Stomach (tissue), 4 donors: Measurements from ENCODE around the gene CAV1.

Experiments
- EP300 ChIP-seq: sonication (generic); formaldehyde crosslinking; IDR thresholded peaks from one replicate; pipeline ENCODE4 v1.6.1; 2017; ENCODE audit warnings: antibody characterized with exemption
- TF ChIP-seq, protein P1 (sequence below), 7 experiments: fragments of 450-650 bp in 4 of 7; fragments of 200-600 bp in 3 of 7; sonication (generic) in 3 of 7; IDR thresholded peaks; one replicate each; pipeline ENCODE4 v1.5.1; 2016 to 2019; ENCODE audit warnings: antibody characterized with exemption in 7 of 7, control low read depth in 2 of 7, mild to moderate bottlenecking in 1 of 7

DNA sequence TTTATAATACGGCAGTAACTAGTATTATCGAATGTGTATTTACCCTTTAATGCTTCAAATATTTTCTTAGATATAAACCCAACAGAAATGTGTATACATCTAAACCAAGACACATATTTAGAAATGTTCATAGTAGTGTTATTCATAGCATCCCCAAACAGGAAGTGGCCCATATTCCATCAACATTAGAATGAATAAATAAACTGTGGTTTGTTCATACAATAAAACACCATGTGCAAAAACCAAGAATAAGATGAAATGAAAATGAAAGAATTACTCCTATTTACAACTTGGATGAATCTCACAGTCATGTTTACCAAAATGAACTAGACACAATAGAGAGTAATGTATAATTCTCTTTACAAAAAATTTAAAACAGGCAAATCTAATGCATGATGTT, 34.5 kb upstream of the CAV1 start:
- no peak for TF ChIP-seq EP300
- TF ChIP-seq, protein P1, sequence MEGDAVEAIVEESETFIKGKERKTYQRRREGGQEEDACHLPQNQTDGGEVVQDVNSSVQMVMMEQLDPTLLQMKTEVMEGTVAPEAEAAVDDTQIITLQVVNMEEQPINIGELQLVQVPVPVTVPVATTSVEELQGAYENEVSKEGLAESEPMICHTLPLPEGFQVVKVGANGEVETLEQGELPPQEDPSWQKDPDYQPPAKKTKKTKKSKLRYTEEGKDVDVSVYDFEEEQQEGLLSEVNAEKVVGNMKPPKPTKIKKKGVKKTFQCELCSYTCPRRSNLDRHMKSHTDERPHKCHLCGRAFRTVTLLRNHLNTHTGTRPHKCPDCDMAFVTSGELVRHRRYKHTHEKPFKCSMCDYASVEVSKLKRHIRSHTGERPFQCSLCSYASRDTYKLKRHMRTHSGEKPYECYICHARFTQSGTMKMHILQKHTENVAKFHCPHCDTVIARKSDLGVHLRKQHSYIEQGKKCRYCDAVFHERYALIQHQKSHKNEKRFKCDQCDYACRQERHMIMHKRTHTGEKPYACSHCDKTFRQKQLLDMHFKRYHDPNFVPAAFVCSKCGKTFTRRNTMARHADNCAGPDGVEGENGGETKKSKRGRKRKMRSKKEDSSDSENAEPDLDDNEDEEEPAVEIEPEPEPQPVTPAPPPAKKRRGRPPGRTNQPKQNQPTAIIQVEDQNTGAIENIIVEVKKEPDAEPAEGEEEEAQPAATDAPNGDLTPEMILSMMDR (IDR thresholded peaks at IDR 0.05), result no peak
